GM19397 (cell line): ENCODE measurements around the gene MFSD1.

Source experiments
- ATAC-seq: cut with Tn5 transposase; IDR thresholded peaks from one replicate; pipeline ENCODE4 v1.9.1; 2021; ENCODE audit warnings: mild to moderate bottlenecking, moderate library complexity; ENCODE audit not compliant: unreplicated experiment

MFSD1 gene

GRCh38 chr3:158864492-158864891 lies 62.6 kb downstream of the MFSD1 start:
- ATAC-seq, result no peak

- no peak for ATAC-seq
Measured at GRCh38 chr3:158875700-158876099, 73.8 kb downstream of the MFSD1 start.
